Liver (tissue), 9 donors: Measurements from ENCODE around the gene LRRC23. TPM values are rescaled to one million over a fixed set of nuclear protein-coding genes. Genes with fewer than 3 reads are reported as not detected.

Experiments
- DNase-seq: peaks from one replicate; pipeline ENCODE4 v3.0.0-alpha.2; 2017; ENCODE audit warnings: low spot score
- H3K27ac ChIP-seq, 2 donors: one replicate each; pipeline ENCODE4 v1.7.0; 2013; ENCODE audit warnings: inconsistent platforms in 2 of 2, low read length in 2 of 2, control low read depth in 1 of 2, low read depth in 1 of 2, mild to moderate bottlenecking in 1 of 2
- H3K27me3 ChIP-seq, 4 donors: one replicate each; pipeline versions ENCODE4 v1.6.1 to v1.7.0; 2013; ENCODE audit warnings: low read length in 3 of 4, inconsistent platforms in 1 of 4, mild to moderate bottlenecking in 1 of 4, moderate library complexity in 1 of 4; ENCODE audit not compliant: control insufficient read depth in 4 of 4, insufficient read depth in 4 of 4
- H3K36me3 ChIP-seq, 4 donors: one replicate each; pipeline versions ENCODE4 v1.6.1 to v1.7.0; 2013; ENCODE audit warnings: low read length in 3 of 4, mild to moderate bottlenecking in 3 of 4, low read depth in 1 of 4, moderate library complexity in 1 of 4; ENCODE audit not compliant: control insufficient read depth in 4 of 4, insufficient read depth in 3 of 4
- H3K4me1 ChIP-seq, 4 donors: one replicate each; pipeline versions ENCODE4 v1.6.1 to v1.7.0; 2013; ENCODE audit warnings: low read length in 3 of 4, mild to moderate bottlenecking in 3 of 4, moderate library complexity in 1 of 4; ENCODE audit not compliant: control insufficient read depth in 4 of 4, insufficient read depth in 4 of 4
- H3K4me3 ChIP-seq, 3 donors: one replicate each; pipeline versions ENCODE4 v1.6.1 to v1.7.0; 2013; ENCODE audit warnings: low read length in 3 of 3, control low read depth in 1 of 3, low read depth in 1 of 3, mild to moderate bottlenecking in 1 of 3
- H3K9ac ChIP-seq, 2 donors: one replicate each; pipeline ENCODE4 v1.7.0; 2013; ENCODE audit warnings: low read length in 2 of 2, mild to moderate bottlenecking in 2 of 2, moderate library complexity in 2 of 2, control low read depth in 1 of 2, low read depth in 1 of 2
- H3K9me3 ChIP-seq, 4 donors: one replicate each; pipeline versions ENCODE4 v1.6.1 to v1.7.0; 2013; ENCODE audit warnings: low read length in 3 of 4; ENCODE audit not compliant: control insufficient read depth in 4 of 4
- EGR1 ChIP-seq, 2 donors: IDR thresholded peaks; 2 replicates each; pipeline ENCODE4 v1.6.1; 2016 to 2018; ENCODE audit warnings: antibody characterized with exemption in 2 of 2, low read depth in 2 of 2
- FOXA1 ChIP-seq: IDR thresholded peaks from 2 replicates; pipeline ENCODE4 v1.6.1; 2016; ENCODE audit warnings: antibody characterized with exemption
- FOXA2 ChIP-seq: IDR thresholded peaks from 2 replicates; pipeline ENCODE4 v1.6.1; 2016; ENCODE audit warnings: antibody characterized with exemption
- GABPA ChIP-seq, 2 donors: IDR thresholded peaks in 1 of 2; conservative IDR thresholded peaks in 1 of 2; 2 replicates each; pipeline ENCODE4 v1.6.1; 2016; ENCODE audit warnings: antibody characterized with exemption in 2 of 2, mild to moderate bottlenecking in 1 of 2, moderate library complexity in 1 of 2
- HNF4A ChIP-seq, 2 donors: conservative IDR thresholded peaks; 2 replicates each; pipeline ENCODE4 v1.6.1; 2016; ENCODE audit warnings: antibody characterized with exemption in 2 of 2, mild to moderate bottlenecking in 2 of 2
- HNF4G ChIP-seq: IDR thresholded peaks from 2 replicates; pipeline ENCODE4 v1.6.1; 2016; ENCODE audit warnings: antibody characterized with exemption
- JUND ChIP-seq, 2 donors: IDR thresholded peaks; 2 replicates each; pipeline ENCODE4 v1.6.1; 2016; ENCODE audit warnings: antibody characterized with exemption in 2 of 2
- NR2F2 ChIP-seq: IDR thresholded peaks from 2 replicates; pipeline ENCODE4 v1.6.1; 2016; ENCODE audit warnings: antibody characterized with exemption
- RAD21 ChIP-seq, 2 donors: IDR thresholded peaks; 2 replicates each; pipeline ENCODE4 v1.6.1; 2016; ENCODE audit warnings: antibody characterized with exemption in 2 of 2, mild to moderate bottlenecking in 2 of 2
- RXRA ChIP-seq, 2 donors: IDR thresholded peaks; 2 replicates each; pipeline ENCODE4 v1.6.1; 2017 to 2018; ENCODE audit warnings: antibody characterized with exemption in 2 of 2, mild to moderate bottlenecking in 1 of 2
- SP1 ChIP-seq: IDR thresholded peaks from 2 replicates; pipeline ENCODE4 v1.6.1; 2018; ENCODE audit warnings: antibody characterized with exemption, mild to moderate bottlenecking
- TAF1 ChIP-seq: conservative IDR thresholded peaks from 2 replicates; pipeline ENCODE4 v1.6.1; 2016; ENCODE audit warnings: antibody characterized with exemption, mild to moderate bottlenecking
- YY1 ChIP-seq: IDR thresholded peaks from 2 replicates; pipeline ENCODE4 v1.6.1; 2016; ENCODE audit warnings: antibody characterized with exemption, mild to moderate bottlenecking
- WGBS: extraction: QIAGEN DNeasy Blood & Tissue Kit; methylation state at CpG from one replicate; pipeline ENCODE4 v1.1.7; 2013; 5-methylcytosine and 5-hydroxymethylcytosine counted together
- polyA plus RNA-seq, 2 donors: library from polyadenylated mRNA; stranded (reverse) in 1 of 2; unstranded in 1 of 2; fragments of 200-250 nt in 1 of 2; fragments of >200 nt in 1 of 2; fragmentation: Nextera tagmentation in 1 of 2; extraction: Ambion mirVana in 1 of 2; gene quantifications; one replicate each; pipeline versions ENCODE4 v1.2.1 to v1.2.3, GENCODE V29; 2013 to 2015
- total RNA-seq, 2 donors: library from RNA; depleted of rRNA; stranded (reverse); fragments of >200 nt; gene quantifications; one replicate each; pipeline ENCODE4 v1.2.3, GENCODE V29; 2014
- TF ChIP-seq, protein P1 (sequence below): IDR thresholded peaks from 2 replicates; pipeline ENCODE4 v1.6.1; 2016; ENCODE audit warnings: antibody characterized with exemption
- TF ChIP-seq, protein P2 (sequence below): fragments of 150-350 bp; IDR thresholded peaks from 2 replicates; pipeline ENCODE4 v1.5.1; 2017; ENCODE audit warnings: improper control_type of control experiment, low read depth, low read length; ENCODE audit not compliant: missing input control
- TF ChIP-seq, protein P3 (sequence below): IDR thresholded peaks from 2 replicates; pipeline ENCODE4 v1.6.1; 2016; ENCODE audit warnings: antibody characterized with exemption, mild to moderate bottlenecking
- TF ChIP-seq, protein P4 (sequence below): IDR thresholded peaks from 2 replicates; pipeline ENCODE4 v1.6.1; 2016; ENCODE audit warnings: antibody characterized with exemption
- TF ChIP-seq, protein P5 (sequence below): IDR thresholded peaks from 2 replicates; pipeline ENCODE4 v1.6.1; 2016; ENCODE audit warnings: antibody characterized with exemption
- donor health status: healthy.
- donor health status: healthy.
- donor health status: healthy.
- donor health status: healthy.
- donor health status: healthy.

The LRRC23 gene
- total and polyA plus RNA-seq, 4 donors = 0.92 to 3.6 (median 2.1) TPM

DNA sequence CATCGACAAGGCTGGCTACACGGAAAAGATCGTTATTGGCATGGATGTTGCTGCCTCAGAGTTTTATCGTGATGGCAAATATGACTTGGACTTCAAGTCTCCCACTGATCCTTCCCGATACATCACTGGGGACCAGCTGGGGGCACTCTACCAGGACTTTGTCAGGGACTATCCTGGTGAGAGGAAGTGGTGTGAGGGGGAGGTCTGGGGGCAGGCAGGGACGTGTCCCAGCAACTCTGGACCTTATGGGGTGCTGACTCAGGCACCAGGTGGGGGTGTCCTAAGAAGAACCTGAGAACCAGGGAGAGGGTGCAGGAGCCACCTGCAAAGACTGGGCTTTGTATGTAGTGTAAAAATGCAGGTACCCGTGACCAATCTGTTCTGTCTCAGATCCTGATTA, 15.0 kb downstream of the LRRC23 start:
- H3K4me3 ChIP-seq = no peak overlapping the region
- H3K4me1 ChIP-seq = peaks cover 0 to 16% (median 12%) of the 10 kb centered on the region in 4 donors
- WGBS = 73% methylated on average over 7 of the region's 7 CpGs
- no peaks in the 10 kb centered on the region for H3K36me3 ChIP-seq
- H3K27me3 ChIP-seq = peaks cover 0 to 6% (median 0%) of the 10 kb centered on the region in 4 donors
- no peak overlapping the region for H3K9ac ChIP-seq
- TF ChIP-seq RXRA (IDR thresholded peaks at IDR 0.05) = no peak
- TF ChIP-seq, protein P1, sequence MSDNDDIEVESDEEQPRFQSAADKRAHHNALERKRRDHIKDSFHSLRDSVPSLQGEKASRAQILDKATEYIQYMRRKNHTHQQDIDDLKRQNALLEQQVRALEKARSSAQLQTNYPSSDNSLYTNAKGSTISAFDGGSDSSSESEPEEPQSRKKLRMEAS = no peak
- TF ChIP-seq HNF4A (conservative IDR thresholded peaks at IDR 0.05) = no peak
- TF ChIP-seq FOXA1 = no peak
- TF ChIP-seq SP1 = no peak
- TF ChIP-seq, protein P2, sequence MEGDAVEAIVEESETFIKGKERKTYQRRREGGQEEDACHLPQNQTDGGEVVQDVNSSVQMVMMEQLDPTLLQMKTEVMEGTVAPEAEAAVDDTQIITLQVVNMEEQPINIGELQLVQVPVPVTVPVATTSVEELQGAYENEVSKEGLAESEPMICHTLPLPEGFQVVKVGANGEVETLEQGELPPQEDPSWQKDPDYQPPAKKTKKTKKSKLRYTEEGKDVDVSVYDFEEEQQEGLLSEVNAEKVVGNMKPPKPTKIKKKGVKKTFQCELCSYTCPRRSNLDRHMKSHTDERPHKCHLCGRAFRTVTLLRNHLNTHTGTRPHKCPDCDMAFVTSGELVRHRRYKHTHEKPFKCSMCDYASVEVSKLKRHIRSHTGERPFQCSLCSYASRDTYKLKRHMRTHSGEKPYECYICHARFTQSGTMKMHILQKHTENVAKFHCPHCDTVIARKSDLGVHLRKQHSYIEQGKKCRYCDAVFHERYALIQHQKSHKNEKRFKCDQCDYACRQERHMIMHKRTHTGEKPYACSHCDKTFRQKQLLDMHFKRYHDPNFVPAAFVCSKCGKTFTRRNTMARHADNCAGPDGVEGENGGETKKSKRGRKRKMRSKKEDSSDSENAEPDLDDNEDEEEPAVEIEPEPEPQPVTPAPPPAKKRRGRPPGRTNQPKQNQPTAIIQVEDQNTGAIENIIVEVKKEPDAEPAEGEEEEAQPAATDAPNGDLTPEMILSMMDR = no peak
- TF ChIP-seq, protein P3, sequence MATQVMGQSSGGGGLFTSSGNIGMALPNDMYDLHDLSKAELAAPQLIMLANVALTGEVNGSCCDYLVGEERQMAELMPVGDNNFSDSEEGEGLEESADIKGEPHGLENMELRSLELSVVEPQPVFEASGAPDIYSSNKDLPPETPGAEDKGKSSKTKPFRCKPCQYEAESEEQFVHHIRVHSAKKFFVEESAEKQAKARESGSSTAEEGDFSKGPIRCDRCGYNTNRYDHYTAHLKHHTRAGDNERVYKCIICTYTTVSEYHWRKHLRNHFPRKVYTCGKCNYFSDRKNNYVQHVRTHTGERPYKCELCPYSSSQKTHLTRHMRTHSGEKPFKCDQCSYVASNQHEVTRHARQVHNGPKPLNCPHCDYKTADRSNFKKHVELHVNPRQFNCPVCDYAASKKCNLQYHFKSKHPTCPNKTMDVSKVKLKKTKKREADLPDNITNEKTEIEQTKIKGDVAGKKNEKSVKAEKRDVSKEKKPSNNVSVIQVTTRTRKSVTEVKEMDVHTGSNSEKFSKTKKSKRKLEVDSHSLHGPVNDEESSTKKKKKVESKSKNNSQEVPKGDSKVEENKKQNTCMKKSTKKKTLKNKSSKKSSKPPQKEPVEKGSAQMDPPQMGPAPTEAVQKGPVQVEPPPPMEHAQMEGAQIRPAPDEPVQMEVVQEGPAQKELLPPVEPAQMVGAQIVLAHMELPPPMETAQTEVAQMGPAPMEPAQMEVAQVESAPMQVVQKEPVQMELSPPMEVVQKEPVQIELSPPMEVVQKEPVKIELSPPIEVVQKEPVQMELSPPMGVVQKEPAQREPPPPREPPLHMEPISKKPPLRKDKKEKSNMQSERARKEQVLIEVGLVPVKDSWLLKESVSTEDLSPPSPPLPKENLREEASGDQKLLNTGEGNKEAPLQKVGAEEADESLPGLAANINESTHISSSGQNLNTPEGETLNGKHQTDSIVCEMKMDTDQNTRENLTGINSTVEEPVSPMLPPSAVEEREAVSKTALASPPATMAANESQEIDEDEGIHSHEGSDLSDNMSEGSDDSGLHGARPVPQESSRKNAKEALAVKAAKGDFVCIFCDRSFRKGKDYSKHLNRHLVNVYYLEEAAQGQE = no peak
- no peak for TF ChIP-seq NR2F2
- TF ChIP-seq HNF4G = no peak
- TF ChIP-seq FOXA2 = no peak
- TF ChIP-seq, protein P4, sequence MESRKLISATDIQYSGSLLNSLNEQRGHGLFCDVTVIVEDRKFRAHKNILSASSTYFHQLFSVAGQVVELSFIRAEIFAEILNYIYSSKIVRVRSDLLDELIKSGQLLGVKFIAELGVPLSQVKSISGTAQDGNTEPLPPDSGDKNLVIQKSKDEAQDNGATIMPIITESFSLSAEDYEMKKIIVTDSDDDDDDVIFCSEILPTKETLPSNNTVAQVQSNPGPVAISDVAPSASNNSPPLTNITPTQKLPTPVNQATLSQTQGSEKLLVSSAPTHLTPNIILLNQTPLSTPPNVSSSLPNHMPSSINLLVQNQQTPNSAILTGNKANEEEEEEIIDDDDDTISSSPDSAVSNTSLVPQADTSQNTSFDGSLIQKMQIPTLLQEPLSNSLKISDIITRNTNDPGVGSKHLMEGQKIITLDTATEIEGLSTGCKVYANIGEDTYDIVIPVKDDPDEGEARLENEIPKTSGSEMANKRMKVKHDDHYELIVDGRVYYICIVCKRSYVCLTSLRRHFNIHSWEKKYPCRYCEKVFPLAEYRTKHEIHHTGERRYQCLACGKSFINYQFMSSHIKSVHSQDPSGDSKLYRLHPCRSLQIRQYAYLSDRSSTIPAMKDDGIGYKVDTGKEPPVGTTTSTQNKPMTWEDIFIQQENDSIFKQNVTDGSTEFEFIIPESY = no peak
- no peak for TF ChIP-seq TAF1
- TF ChIP-seq RAD21 (IDR thresholded peaks at IDR 0.05) = no peak
- no peak for TF ChIP-seq JUND (IDR thresholded peaks at IDR 0.05)
- TF ChIP-seq EGR1 (IDR thresholded peaks at IDR 0.05; ENCODE audit: low read depth in 2 of 2) = no peak
- TF ChIP-seq GABPA (IDR thresholded peaks at IDR 0.05 in 1 of 2, conservative IDR thresholded peaks at IDR 0.05 in 1 of 2) = no peak
- no peak for TF ChIP-seq YY1
- TF ChIP-seq, protein P5, sequence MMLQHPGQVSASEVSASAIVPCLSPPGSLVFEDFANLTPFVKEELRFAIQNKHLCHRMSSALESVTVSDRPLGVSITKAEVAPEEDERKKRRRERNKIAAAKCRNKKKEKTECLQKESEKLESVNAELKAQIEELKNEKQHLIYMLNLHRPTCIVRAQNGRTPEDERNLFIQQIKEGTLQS = no peak
- DNase-seq = no peak
- no peaks in the 10 kb centered on the region for H3K9me3 ChIP-seq
- no peak overlapping the region for H3K27ac ChIP-seq
